HUDEP-2 (cell line): ENCODE measurements around the gene COA8.

Experiments
- DNase-seq, 76 experiments: peaks; one replicate each; lab custom pipeline; 2025; ENCODE audit not compliant: unreplicated experiment in 76 of 76; lab: John Stamatoyannopoulos, UW

Gene COA8, protein sequence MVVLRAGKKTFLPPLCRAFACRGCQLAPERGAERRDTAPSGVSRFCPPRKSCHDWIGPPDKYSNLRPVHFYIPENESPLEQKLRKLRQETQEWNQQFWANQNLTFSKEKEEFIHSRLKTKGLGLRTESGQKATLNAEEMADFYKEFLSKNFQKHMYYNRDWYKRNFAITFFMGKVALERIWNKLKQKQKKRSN

GRCh38 chr14:103562429-103563225 is at the start of gene COA8, which contains the start of gene BAG5:
COA8 (plus strand) TSS chr14:103562960; CDS start chr14:103563002, 42 bp downstream.
BAG5 (minus strand) TSS chr14:103562657; CDS start chr14:103561164, 1,493 bp downstream.
- DNase-seq: peak in 71 of 76 experiments; percentile 9 to 93 (median 72)

DNA sequence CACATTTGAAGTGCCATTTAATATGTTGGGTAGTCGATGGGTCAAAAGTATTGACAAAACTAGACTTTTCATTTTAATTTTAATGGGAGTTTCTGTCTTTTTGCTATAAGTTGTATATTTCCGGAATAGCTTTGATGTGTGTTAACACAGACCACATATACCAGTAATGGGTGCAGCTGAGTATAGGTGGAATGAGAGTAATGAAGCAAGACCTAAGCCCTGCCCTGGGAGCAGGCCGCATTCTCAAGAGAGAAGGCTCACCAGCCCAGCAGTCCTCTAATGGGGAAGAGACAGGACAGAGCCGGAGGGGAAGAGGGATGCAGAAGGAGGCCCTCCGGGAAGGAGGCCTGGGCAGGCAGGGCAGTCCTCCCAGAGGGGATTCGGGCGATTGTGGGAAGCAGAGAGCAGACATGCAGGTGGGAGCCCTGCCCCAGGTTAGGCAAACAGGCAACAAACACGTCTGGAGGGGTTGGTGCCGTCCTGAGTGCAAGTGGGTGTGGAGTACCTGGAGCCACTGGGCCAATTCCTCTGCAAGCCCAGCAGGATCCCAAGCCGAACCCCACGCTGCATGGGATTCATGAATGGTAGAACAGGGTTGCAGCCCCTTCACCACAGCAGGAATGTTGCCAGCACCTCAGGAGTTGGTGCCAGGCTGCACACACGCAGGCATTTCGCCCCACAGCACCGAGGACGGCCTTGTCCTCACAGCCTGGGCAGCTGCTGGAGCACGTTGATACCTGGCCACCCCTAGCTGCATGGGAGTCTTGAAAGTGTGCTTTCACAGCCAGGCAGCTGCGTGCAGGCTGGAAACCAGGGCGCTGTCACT is 48.0 kb upstream of the COA8 start:
- DNase-seq: no peak

DNA sequence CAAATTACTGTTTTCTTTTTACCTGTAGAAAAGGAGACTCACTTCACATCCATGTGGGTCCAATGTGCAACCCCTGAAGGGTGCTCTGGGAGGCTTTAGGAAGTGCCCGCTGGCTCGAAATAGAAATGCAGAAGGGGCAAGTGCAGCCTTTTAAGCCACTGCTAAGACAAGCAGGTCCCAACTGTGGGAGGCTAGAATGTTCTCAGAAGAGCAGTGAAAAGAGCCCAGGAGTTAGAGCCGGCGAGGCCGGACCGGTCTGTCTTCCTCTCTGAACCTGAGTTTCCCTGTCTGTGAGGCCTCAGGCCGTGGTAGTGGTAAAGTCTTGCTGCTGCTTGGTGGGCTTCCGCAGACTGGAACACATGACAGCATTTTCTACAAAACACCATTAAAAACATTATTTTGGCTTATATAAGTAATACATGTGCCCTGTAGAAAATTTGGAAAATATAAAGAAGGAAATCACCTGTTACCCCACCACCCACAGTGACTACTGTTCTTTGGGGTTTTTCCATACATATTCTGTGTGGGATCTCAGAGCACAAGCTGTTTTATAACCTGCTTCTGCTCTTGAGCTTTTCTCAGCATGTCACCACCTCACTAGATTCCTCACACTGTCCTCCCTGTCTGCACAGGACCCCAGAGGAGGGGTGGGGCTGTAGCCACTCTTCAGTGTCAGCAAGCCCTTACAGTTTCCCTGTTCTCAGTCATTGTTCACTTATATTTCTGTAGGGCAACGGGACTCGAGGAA is 46.2 kb upstream of the COA8 start:
- DNase-seq: no peak

- DNase-seq: no peak
Observed at GRCh38 chr14:103517174-103517566, 45.6 kb upstream of the COA8 start.

- no peak for DNase-seq
Observed at GRCh38 chr14:103517721-103518421, 44.9 kb upstream of the COA8 start.

- peak in 44 of 76 experiments; percentile 6 to 59 (median 35) for DNase-seq
Observed at GRCh38 chr14:103518422-103519042, 44.2 kb upstream of the COA8 start.

DNA sequence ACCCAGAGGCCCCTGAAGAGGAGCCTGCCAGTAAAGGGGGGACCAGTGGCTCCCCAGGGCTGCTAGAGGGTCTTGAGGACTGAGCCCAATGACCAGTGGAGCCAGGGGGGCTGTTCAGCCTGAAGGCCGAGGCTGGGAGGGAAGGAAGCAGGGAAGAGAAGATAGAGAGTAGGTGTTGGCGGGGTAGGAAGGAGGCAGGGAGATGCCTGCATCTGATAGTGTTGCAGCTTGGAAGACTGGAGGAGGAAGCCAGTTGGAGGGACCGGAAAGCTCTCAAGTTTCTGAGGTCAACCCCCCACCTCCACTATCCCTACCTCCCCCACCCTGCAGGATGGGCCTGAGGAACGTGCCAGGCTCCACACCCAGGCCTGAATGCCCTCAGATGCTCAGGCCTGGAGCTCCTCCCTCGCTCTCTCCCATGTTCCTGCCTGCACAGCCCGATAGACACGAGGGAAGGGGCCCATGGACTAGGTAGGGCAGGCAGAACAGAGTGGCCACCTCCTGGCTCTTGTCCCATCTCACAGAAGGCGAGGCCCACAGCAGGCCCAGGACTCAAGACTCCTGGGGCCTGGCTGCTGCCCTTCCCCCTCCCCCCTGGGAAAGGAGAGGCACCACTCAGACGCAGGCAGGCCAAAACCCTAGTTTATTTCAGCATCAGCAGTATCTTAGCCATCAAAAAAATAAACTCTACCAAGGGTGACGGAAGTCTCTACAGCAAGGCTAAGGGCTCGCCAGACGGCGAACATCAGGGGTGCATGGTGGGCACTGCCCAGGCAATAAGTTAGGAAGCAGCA is 43.5 kb upstream of the COA8 start:
- DNase-seq: peak in 56 of 76 experiments; percentile 2 to 73 (median 36)

- DNase-seq: peak in 6 of 76 experiments; percentile 29 to 61 (median 37)
Observed at GRCh38 chr14:103519837-103520212, 42.9 kb upstream of the COA8 start.

- no peak for DNase-seq
Observed at GRCh38 chr14:103520269-103520656, 42.5 kb upstream of the COA8 start.

GRCh38 chr14:103520657-103521437 is 41.9 kb upstream of the COA8 start:
- DNase-seq: peak in 73 of 76 experiments; percentile 44 to 89 (median 75)

- DNase-seq: peak in 23 of 76 experiments; percentile 34 to 69 (median 54)
Observed at GRCh38 chr14:103521438-103521950, 41.3 kb upstream of the COA8 start.

GRCh38 chr14:103521951-103522563 is 40.7 kb upstream of the COA8 start:
- peak in 9 of 76 experiments; percentile 17 to 51 (median 29) for DNase-seq

GRCh38 chr14:103522649-103523574 is 39.8 kb upstream of the COA8 start, which contains the start of gene CKB:
CKB (minus strand) TSS chr14:103522830; CDS start chr14:103522493, 337 bp downstream.
- DNase-seq: peak in 40 of 76 experiments; percentile 9 to 53 (median 31)

GRCh38 chr14:103523575-103523954 is 39.2 kb upstream of the COA8 start:
- no peak for DNase-seq

GRCh38 chr14:103524002-103524935 is 38.5 kb upstream of the COA8 start:
- DNase-seq: no peak
